Neural cell (in vitro differentiated cells): ENCODE results near the gene OAF.

Source experiments
- EP300 ChIP-seq: fragments of 450-650 bp; conservative IDR thresholded peaks from 2 replicates; pipeline ENCODE4 v1.6.1; 2014; ENCODE audit warnings: antibody characterized with exemption, mild to moderate bottlenecking, moderate library complexity; ENCODE audit not compliant: poor library complexity, severe bottlenecking
- EZH2 ChIP-seq: fragments of 200-600, 300-800 bp; shearing (Covaris generic), sonication (generic); IDR thresholded peaks from 2 replicates; pipeline ENCODE4 v1.6.1; 2014; ENCODE audit warnings: antibody characterized with exemption, low read length, borderline replicate concordance, mild to moderate bottlenecking; ENCODE audit not compliant: insufficient read depth, poor library complexity, severe bottlenecking
- MXI1 ChIP-seq: fragments of 450-650 bp; conservative IDR thresholded peaks from 2 replicates; pipeline ENCODE4 v1.6.1; 2014; ENCODE audit warnings: antibody characterized with exemption, mild to moderate bottlenecking; ENCODE audit not compliant: poor library complexity, severe bottlenecking
- POLR2AphosphoS5 ChIP-seq: IDR thresholded peaks from 2 replicates; pipeline ENCODE4 v1.6.1; 2012
- RAD21 ChIP-seq: fragments of 450-650 bp; conservative IDR thresholded peaks from 2 replicates; pipeline ENCODE4 v1.6.1; 2014; ENCODE audit warnings: antibody characterized with exemption, mild to moderate bottlenecking, moderate library complexity
- SMC3 ChIP-seq: fragments of 450-650 bp; conservative IDR thresholded peaks from 2 replicates; pipeline ENCODE4 v1.6.1; 2014; ENCODE audit warnings: antibody characterized with exemption, mild to moderate bottlenecking, moderate library complexity; ENCODE audit not compliant: poor library complexity
- TAF1 ChIP-seq: IDR thresholded peaks from 2 replicates; pipeline ENCODE4 v1.6.1; 2012; ENCODE audit warnings: low read depth
- TF ChIP-seq, protein P1 (sequence below): IDR thresholded peaks from 2 replicates; pipeline ENCODE4 v1.6.1; 2012; ENCODE audit warnings: borderline replicate concordance
- TF ChIP-seq, protein P2 (sequence below): fragments of 450-650 bp; IDR thresholded peaks from 2 replicates; pipeline ENCODE4 v1.5.1; 2014; ENCODE audit warnings: antibody characterized with exemption, mild to moderate bottlenecking, moderate library complexity; ENCODE audit not compliant: poor library complexity, severe bottlenecking

DNA sequence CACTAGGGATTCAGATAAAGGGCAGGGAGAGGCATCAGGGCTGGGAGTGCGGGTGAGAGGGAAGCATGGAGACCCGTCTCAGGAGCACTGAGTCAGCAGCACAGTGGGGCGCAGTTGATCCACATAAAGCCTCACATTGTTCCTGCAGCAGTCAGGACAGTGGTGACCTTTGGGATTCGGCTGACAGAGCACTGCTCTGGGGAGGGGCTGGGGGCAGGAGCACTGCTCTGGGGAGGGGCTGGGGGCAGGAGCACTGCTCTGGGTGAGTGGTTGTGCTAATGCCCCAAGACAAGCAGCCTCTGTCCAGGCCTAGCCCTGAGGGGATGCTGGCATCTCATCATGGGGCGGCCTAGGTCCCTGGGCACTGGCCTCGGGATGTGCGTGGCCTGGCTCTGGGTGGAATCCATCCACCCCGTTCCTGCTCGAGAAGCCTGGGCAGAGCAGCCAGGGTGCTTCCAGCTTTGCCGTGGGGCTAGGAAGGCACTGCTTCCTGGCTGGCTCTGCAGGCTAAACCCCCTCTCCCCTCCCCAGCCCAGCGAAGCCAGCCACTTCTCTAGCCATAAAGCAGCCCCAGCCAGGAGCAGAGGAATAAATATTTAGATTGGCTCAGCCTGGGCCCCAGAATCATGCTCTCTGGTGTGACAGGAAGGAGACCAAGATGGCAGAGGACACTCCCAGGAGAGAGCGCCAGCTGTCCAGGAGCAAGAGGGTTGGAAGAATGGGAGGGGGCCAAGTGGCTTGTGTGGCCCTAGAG is 7.3 kb downstream of the OAF start:
- TF ChIP-seq, protein P1, sequence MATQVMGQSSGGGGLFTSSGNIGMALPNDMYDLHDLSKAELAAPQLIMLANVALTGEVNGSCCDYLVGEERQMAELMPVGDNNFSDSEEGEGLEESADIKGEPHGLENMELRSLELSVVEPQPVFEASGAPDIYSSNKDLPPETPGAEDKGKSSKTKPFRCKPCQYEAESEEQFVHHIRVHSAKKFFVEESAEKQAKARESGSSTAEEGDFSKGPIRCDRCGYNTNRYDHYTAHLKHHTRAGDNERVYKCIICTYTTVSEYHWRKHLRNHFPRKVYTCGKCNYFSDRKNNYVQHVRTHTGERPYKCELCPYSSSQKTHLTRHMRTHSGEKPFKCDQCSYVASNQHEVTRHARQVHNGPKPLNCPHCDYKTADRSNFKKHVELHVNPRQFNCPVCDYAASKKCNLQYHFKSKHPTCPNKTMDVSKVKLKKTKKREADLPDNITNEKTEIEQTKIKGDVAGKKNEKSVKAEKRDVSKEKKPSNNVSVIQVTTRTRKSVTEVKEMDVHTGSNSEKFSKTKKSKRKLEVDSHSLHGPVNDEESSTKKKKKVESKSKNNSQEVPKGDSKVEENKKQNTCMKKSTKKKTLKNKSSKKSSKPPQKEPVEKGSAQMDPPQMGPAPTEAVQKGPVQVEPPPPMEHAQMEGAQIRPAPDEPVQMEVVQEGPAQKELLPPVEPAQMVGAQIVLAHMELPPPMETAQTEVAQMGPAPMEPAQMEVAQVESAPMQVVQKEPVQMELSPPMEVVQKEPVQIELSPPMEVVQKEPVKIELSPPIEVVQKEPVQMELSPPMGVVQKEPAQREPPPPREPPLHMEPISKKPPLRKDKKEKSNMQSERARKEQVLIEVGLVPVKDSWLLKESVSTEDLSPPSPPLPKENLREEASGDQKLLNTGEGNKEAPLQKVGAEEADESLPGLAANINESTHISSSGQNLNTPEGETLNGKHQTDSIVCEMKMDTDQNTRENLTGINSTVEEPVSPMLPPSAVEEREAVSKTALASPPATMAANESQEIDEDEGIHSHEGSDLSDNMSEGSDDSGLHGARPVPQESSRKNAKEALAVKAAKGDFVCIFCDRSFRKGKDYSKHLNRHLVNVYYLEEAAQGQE: no peak
- TF ChIP-seq, protein P2, sequence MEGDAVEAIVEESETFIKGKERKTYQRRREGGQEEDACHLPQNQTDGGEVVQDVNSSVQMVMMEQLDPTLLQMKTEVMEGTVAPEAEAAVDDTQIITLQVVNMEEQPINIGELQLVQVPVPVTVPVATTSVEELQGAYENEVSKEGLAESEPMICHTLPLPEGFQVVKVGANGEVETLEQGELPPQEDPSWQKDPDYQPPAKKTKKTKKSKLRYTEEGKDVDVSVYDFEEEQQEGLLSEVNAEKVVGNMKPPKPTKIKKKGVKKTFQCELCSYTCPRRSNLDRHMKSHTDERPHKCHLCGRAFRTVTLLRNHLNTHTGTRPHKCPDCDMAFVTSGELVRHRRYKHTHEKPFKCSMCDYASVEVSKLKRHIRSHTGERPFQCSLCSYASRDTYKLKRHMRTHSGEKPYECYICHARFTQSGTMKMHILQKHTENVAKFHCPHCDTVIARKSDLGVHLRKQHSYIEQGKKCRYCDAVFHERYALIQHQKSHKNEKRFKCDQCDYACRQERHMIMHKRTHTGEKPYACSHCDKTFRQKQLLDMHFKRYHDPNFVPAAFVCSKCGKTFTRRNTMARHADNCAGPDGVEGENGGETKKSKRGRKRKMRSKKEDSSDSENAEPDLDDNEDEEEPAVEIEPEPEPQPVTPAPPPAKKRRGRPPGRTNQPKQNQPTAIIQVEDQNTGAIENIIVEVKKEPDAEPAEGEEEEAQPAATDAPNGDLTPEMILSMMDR: no peak
- TF ChIP-seq EZH2 (no peak), POLR2AphosphoS5 (no peak), TAF1 (no peak), MXI1 (no peak), EP300 (no peak), SMC3 (no peak), RAD21 (no peak)
